PC-3 (cell line): ENCODE results near the gene PKDCC.

Experiments used
- EZH2 ChIP-seq: fragments of 300-600 bp; sonication (generic); IDR thresholded peaks from one replicate; pipeline ENCODE4 v1.6.1; 2017; ENCODE audit warnings: antibody characterized with exemption, mild to moderate bottlenecking, low read length; ENCODE audit not compliant: unreplicated experiment
- TF ChIP-seq, protein P1 (sequence below): fragments of 300-600 bp; sonication (generic); conservative IDR thresholded peaks from 2 replicates; pipeline ENCODE4 v1.5.1; 2017; ENCODE audit warnings: antibody characterized with exemption, low read depth, mild to moderate bottlenecking, low read length

DNA sequence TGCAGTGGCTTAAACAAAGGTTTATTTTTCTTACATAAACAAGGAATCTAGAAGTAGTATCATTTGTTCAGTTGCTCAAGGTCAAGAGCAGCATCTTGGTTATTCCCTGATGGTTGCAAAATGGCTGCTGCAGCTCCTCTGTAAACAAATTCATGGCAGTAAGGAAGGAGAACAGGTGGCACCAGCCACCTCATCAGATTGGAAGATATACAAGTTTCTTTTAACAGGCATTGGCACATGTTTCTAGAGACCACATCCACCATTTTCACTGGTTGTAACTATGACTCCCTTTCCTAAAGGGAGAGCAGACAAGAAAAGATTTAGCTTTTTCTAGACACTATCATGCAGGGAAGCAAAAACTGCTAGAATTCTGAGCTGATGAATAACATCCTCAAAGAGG is 46.3 kb downstream of the PKDCC start:
- TF ChIP-seq, protein P1, sequence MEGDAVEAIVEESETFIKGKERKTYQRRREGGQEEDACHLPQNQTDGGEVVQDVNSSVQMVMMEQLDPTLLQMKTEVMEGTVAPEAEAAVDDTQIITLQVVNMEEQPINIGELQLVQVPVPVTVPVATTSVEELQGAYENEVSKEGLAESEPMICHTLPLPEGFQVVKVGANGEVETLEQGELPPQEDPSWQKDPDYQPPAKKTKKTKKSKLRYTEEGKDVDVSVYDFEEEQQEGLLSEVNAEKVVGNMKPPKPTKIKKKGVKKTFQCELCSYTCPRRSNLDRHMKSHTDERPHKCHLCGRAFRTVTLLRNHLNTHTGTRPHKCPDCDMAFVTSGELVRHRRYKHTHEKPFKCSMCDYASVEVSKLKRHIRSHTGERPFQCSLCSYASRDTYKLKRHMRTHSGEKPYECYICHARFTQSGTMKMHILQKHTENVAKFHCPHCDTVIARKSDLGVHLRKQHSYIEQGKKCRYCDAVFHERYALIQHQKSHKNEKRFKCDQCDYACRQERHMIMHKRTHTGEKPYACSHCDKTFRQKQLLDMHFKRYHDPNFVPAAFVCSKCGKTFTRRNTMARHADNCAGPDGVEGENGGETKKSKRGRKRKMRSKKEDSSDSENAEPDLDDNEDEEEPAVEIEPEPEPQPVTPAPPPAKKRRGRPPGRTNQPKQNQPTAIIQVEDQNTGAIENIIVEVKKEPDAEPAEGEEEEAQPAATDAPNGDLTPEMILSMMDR: no peak
- no peak for TF ChIP-seq EZH2
